SJSA1 (cell line): ENCODE measurements around the gene TP53TG5. TPM values are rescaled to one million over a fixed set of nuclear protein-coding genes. Genes with fewer than 3 reads are reported as not detected.
A peak's percentile ranks its signal among the peaks of the same experiment; 100 is the strongest.

Experiments used
- DNase-seq, 2 experiments: peaks; one replicate each; pipeline ENCODE4 v3.0.0-alpha.2; 2015 to 2020; ENCODE audit warnings: low spot score in 2 of 2, low read depth in 1 of 2
- H3K27ac ChIP-seq: fragments of 250-450 bp; sonication (Bioruptor Pico); 2 replicates; pipeline ENCODE4 v1.5.1; 2020; ENCODE audit warnings: mild to moderate bottlenecking, moderate library complexity
- H3K27me3 ChIP-seq: fragments of 250-450 bp; sonication (Bioruptor Pico); replicated peaks from 2 replicates; pipeline ENCODE4 v1.5.1; 2020; ENCODE audit warnings: mild to moderate bottlenecking, moderate library complexity
- H3K36me3 ChIP-seq: fragments of 250-450 bp; sonication (Bioruptor Pico); 2 replicates; pipeline ENCODE4 v1.5.1; 2020; ENCODE audit warnings: mild to moderate bottlenecking
- H3K4me1 ChIP-seq: fragments of 250-450 bp; sonication (Bioruptor Pico); replicated peaks from 2 replicates; pipeline ENCODE4 v1.6.1; 2021; ENCODE audit warnings: mild to moderate bottlenecking
- H3K4me3 ChIP-seq: fragments of 250-450 bp; sonication (Bioruptor Pico); 2 replicates; pipeline ENCODE4 v1.5.1; 2020; ENCODE audit warnings: mild to moderate bottlenecking
- H3K9me3 ChIP-seq: fragments of 250-450 bp; sonication (Bioruptor Pico); replicated peaks from 2 replicates; pipeline ENCODE4 v1.5.1; 2020; ENCODE audit warnings: mild to moderate bottlenecking
- total RNA-seq: library from RNA; depleted of rRNA; stranded (reverse); fragments of >200 nt; shearing (Covaris generic); gene quantifications from 2 replicates; pipeline ENCODE4 v1.2.3, GENCODE V29; 2014; rRNA removed

TP53TG5 gene
- total RNA-seq, 1 experiment from 2014 or later: not detected

- DNase-seq: peak in 1 of 2 experiments; percentile 59
- Histone ChIP-seq H3K36me3 (peaks cover 91% of the 10 kb centered on the region), H3K27me3 (no peaks in the 10 kb centered on the region), H3K27ac (peak overlapping the region; percentile 79), H3K4me1 (peaks cover 48% of the 10 kb centered on the region), H3K9me3 (no peaks in the 10 kb centered on the region), H3K4me3 (no peak overlapping the region)
Measured at GRCh38 chr20:45336530-45337366, 41.4 kb downstream of the TP53TG5 start.

GRCh38 chr20:45330476-45330875 lies 47.6 kb downstream of the TP53TG5 start:
- no peaks in the 10 kb centered on the region for H3K4me1 ChIP-seq
- H3K27me3 ChIP-seq: no peaks in the 10 kb centered on the region
- peaks cover 92% of the 10 kb centered on the region for H3K36me3 ChIP-seq
- DNase-seq: no peak
- no peak overlapping the region for H3K27ac ChIP-seq
- no peak overlapping the region for H3K4me3 ChIP-seq
- H3K9me3 ChIP-seq: no peaks in the 10 kb centered on the region

- Histone ChIP-seq H3K4me1 (no peaks in the 10 kb centered on the region), H3K36me3 (peaks cover 85% of the 10 kb centered on the region), H3K9me3 (no peaks in the 10 kb centered on the region), H3K27me3 (no peaks in the 10 kb centered on the region), H3K27ac (no peak overlapping the region), H3K4me3 (no peak overlapping the region)
- DNase-seq: no peak
Measured at GRCh38 chr20:45329497-45330319, 48.4 kb downstream of the TP53TG5 start.

DNA sequence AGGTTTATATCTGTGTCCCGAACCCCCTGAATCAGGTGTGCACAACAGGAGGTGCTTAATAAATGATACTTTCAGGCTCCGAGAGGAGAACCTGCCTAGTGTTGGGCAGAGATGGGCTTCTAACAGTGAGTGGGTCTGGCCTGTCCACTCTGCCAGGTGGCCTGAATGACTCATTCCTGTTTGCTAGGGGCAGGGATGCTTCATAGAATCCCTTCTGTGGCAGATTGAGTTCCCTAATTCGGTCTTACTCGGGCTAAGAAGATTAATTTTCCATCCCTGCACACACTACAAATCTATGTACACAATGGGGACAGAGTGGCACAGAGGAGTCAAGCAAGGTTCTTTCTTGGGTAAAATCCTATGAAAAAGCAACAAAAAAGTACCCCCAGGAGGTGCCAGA lies 49.7 kb downstream of the TP53TG5 start:
- Histone ChIP-seq H3K4me3 (no peak overlapping the region), H3K36me3 (peaks cover 75% of the 10 kb centered on the region), H3K9me3 (no peaks in the 10 kb centered on the region), H3K27ac (no peak overlapping the region), H3K4me1 (no peaks in the 10 kb centered on the region), H3K27me3 (no peaks in the 10 kb centered on the region)
- DNase-seq: no peak

DNA sequence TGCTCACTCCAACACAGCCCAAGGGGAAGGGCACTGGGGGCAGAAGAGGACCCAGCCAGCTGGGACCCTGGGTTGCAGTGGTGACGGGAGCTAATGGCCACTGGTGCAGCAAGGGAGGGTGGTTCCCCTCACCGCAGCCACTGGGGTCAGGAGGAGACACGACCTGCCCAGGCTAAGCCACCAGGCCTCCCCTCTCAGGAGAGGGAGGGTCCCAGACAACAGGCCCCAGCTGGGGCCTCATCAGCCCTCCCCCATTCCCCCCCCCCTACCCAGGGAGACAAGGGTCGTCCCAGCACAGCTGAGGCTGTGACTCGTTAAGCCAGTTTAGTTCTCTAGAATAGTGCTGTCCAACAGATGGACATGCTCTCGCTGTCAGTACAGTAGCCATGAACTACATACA lies 52.8 kb downstream of the TP53TG5 start:
- Histone ChIP-seq H3K9me3 (no peaks in the 10 kb centered on the region), H3K36me3 (peaks cover 46% of the 10 kb centered on the region), H3K4me3 (no peak overlapping the region), H3K27me3 (no peaks in the 10 kb centered on the region), H3K4me1 (0 out of 2 replicates have a peak, but pooled peaks cover 5% of the 10 kb centered on the region), H3K27ac (no peak overlapping the region)
- no peak for DNase-seq

DNA sequence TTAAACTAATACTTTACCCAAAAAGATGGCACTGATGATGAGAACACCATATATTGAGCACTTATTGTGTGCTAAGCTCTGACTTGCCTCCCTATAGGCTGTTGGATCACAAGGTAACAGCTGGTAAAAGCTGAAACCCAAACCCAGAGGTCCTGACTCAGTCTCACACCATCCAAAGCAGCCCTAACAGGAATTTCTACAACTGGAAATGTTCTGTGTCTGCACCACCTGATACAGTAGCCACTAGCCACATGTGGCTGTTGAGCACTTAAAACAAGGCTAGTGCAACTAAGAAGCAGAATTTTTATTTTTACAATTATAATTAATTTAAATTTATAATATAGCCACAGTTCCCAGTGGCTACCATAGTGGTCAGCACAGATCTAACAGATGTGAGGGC lies 54.4 kb downstream of the TP53TG5 start:
- no peaks in the 10 kb centered on the region for H3K9me3 ChIP-seq
- H3K36me3 ChIP-seq: peaks cover 29% of the 10 kb centered on the region
- DNase-seq: no peak
- no peaks in the 10 kb centered on the region for H3K27me3 ChIP-seq
- H3K4me1 ChIP-seq: 0 out of 2 replicates have a peak, but pooled peaks cover 5% of the 10 kb centered on the region
- H3K4me3 ChIP-seq: no peak overlapping the region
- no peak overlapping the region for H3K27ac ChIP-seq

- Histone ChIP-seq H3K27ac (no peak overlapping the region), H3K36me3 (peaks cover 22% of the 10 kb centered on the region), H3K4me3 (no peak overlapping the region), H3K9me3 (no peaks in the 10 kb centered on the region), H3K4me1 (0 out of 2 replicates have a peak, but pooled peaks cover 5% of the 10 kb centered on the region), H3K27me3 (no peaks in the 10 kb centered on the region)
- no peak for DNase-seq
Measured at GRCh38 chr20:45322952-45323383, 55.2 kb downstream of the TP53TG5 start.

Other genes starting within 250 kb of the TP53TG5 start
- gene PI3, start 203.4 kb downstream of the TP53TG5 start, total RNA-seq: not detected in 2 replicates
- gene SEMG1, start 171.3 kb downstream of the TP53TG5 start, total RNA-seq: not detected in 2 replicates
- gene SEMG2, start 157.0 kb downstream of the TP53TG5 start, total RNA-seq: not detected in 2 replicates
- not detected in 2 replicates for gene SLPI, start 123.8 kb downstream of the TP53TG5 start, total RNA-seq
- gene RBPJL, start 71.5 kb downstream of the TP53TG5 start, total RNA-seq: not detected in 2 replicates
- 0.50 TPM in 1 of 2 replicates, not detected in the other for gene MATN4, start 70.0 kb downstream of the TP53TG5 start, total RNA-seq
- 105 and 107 TPM in 2 replicates for gene SDC4, start 29.9 kb downstream of the TP53TG5 start, total RNA-seq
- 7.3 and 18.4 TPM in 2 replicates for gene SYS1, start 15.2 kb downstream of the TP53TG5 start, total RNA-seq
- gene DBNDD2, start 30.0 kb upstream of the TP53TG5 start, total RNA-seq: 0.13 and 0.47 TPM in 2 replicates
- 73.1 and 93.1 TPM in 2 replicates for gene PIGT, start 37.8 kb upstream of the TP53TG5 start, total RNA-seq
- gene WFDC2, start 91.4 kb upstream of the TP53TG5 start, total RNA-seq: not detected in 2 replicates
- not detected in 2 replicates for gene SPINT3, start 137.3 kb upstream of the TP53TG5 start, total RNA-seq
- not detected in 2 replicates for gene WFDC6, start 161.2 kb upstream of the TP53TG5 start, total RNA-seq
- gene EPPIN, start 169.1 kb upstream of the TP53TG5 start, total RNA-seq: not detected in 2 replicates
- not detected in 2 replicates for gene WFDC8, start 201.0 kb upstream of the TP53TG5 start, total RNA-seq